Measurements from ENCODE around the gene DCTN3. TPM values are rescaled to one million over a fixed set of nuclear protein-coding genes. Genes with fewer than 3 reads are reported as not detected.

The DCTN3 gene
- total RNA-seq, 3 donors from 2014 or later (not counting 1 experiment from before 2014, with no cell fraction given), result 135 to 171 (median 147) TPM

DNA sequence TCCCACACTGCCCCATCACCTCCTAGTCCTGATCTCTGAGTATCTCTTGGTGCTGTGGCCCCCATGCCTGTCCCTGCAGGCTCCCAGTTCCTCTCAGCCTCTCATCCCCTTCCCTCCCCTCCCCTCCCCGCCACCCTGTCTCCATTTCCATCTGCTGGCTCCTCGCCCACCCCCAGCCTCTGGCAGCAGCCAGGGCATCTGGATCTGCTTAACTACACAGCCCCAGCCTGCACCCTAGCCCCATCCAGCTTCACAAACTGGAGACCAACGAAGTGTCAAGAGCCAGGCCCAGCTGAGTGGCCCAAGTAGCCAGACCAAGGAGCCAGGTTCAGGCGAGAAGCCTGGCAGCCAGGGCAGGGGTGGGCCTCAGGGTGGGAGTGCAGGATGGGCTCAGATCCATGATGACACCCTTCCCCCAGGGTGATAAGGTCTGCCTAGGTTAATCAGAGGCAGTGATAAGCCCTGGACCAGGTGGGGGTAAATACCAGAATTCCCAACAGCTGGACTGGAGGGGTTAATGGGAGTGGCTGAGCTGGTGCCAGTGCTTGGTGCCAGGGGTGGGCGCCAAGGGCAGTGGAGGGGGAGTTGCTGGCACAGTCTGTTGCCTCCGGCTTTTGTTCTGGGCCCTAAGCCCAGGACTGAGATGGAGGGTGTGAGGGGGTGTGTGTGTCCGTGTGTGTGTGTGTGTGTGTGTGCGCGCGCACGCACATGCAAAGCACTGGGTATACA lies 34.2 kb upstream of the DCTN3 start:
- Mint-ChIP-seq H3K27me3 (ENCODE audit: low read depth in 2 of 2) (no peaks in the 10 kb centered on the region), H3K36me3 (no peaks in the 10 kb centered on the region), H3K4me1 (peaks cover 18 to 21% of the 10 kb centered on the region in 2 donors), H3K4me3 (no peak overlapping the region), H3K9me3 (no peaks in the 10 kb centered on the region), H3K27ac (no peak overlapping the region)
- Histone ChIP-seq H3K27ac (ENCODE audit: low read length) (no peak overlapping the region), H3K4me1 (ENCODE audit: control insufficient read depth, insufficient read depth, low read length) (peaks cover 12% of the 10 kb centered on the region), H3K36me3 (ENCODE audit: control insufficient read depth, insufficient read depth, low read length) (peaks cover 11% of the 10 kb centered on the region), H3K9me3 (ENCODE audit: control insufficient read depth, insufficient read depth, low read length) (no peaks in the 10 kb centered on the region), H3K4me3 (ENCODE audit: low read length) (no peak overlapping the region), H3K27me3 (ENCODE audit: control insufficient read depth, insufficient read depth, low read length) (no peaks in the 10 kb centered on the region)
- no peak for ATAC-seq
- no peak for DNase-seq
- intact Hi-C loops (cut with micrococcal nuclease), result no loop called here
- 81% methylated on average over 11 of the region's 11 CpGs for WGBS (ENCODE audit: insufficient coverage)
- no peak for TF ChIP-seq CTCF (IDR thresholded peaks at IDR 0.05)

- ATAC-seq (peak in 1 of 3 donors; percentile 33), DNase-seq (no peak)
- no peaks in the 10 kb centered on the region for H3K27me3 Mint-ChIP-seq (ENCODE audit: low read depth in 2 of 2)
- H3K4me1 Mint-ChIP-seq, result peaks cover 23 to 25% of the 10 kb centered on the region in 2 donors
- H3K4me3 Mint-ChIP-seq, result no peak overlapping the region
- 68% methylated on average over 11 of the region's 11 CpGs for WGBS (ENCODE audit: insufficient coverage)
- no peaks in the 10 kb centered on the region for H3K27me3 ChIP-seq (ENCODE audit: control insufficient read depth, insufficient read depth, low read length)
- peaks cover 21% of the 10 kb centered on the region for H3K36me3 ChIP-seq (ENCODE audit: control insufficient read depth, insufficient read depth, low read length)
- H3K4me3 ChIP-seq (ENCODE audit: low read length), result no peak overlapping the region
- no peak overlapping the region for H3K27ac ChIP-seq (ENCODE audit: low read length)
- H3K9me3 ChIP-seq (ENCODE audit: control insufficient read depth, insufficient read depth, low read length), result no peaks in the 10 kb centered on the region
- intact Hi-C loops (cut with micrococcal nuclease), result no loop called here
- no peaks in the 10 kb centered on the region for H3K9me3 Mint-ChIP-seq
- no peaks in the 10 kb centered on the region for H3K36me3 Mint-ChIP-seq
- TF ChIP-seq CTCF (IDR thresholded peaks at IDR 0.05), result no peak
- peak overlapping the region in 1 of 2 donors; percentile 83 for H3K27ac Mint-ChIP-seq
- H3K4me1 ChIP-seq (ENCODE audit: control insufficient read depth, insufficient read depth, low read length), result peaks cover 16% of the 10 kb centered on the region
These were observed 33.1 kb upstream of the DCTN3 start for GRCh38 chr9:34653151-34654072.

GRCh38 chr9:34652602-34653000 lies 32.3 kb upstream of the DCTN3 start:
- Histone ChIP-seq H3K4me3 (ENCODE audit: low read length) (no peak overlapping the region), H3K9me3 (ENCODE audit: control insufficient read depth, insufficient read depth, low read length) (no peaks in the 10 kb centered on the region), H3K4me1 (ENCODE audit: control insufficient read depth, insufficient read depth, low read length) (peaks cover 24% of the 10 kb centered on the region), H3K27me3 (ENCODE audit: control insufficient read depth, insufficient read depth, low read length) (no peaks in the 10 kb centered on the region), H3K36me3 (ENCODE audit: control insufficient read depth, insufficient read depth, low read length) (peaks cover 25% of the 10 kb centered on the region), H3K27ac (ENCODE audit: low read length) (no peak overlapping the region)
- peak overlapping the region in 1 of 2 donors; percentile 83 for H3K27ac Mint-ChIP-seq
- H3K4me3 Mint-ChIP-seq, result no peak overlapping the region
- H3K9me3 Mint-ChIP-seq, result no peaks in the 10 kb centered on the region
- no peaks in the 10 kb centered on the region for H3K36me3 Mint-ChIP-seq
- WGBS (ENCODE audit: insufficient coverage), result 64% methylated on average over 5 of the region's 5 CpGs
- H3K27me3 Mint-ChIP-seq (ENCODE audit: low read depth in 2 of 2), result no peaks in the 10 kb centered on the region
- ATAC-seq, result no peak
- no peak for DNase-seq
- intact Hi-C loops (cut with micrococcal nuclease), result no loop called here
- peaks cover 31 to 33% of the 10 kb centered on the region in 2 donors for H3K4me1 Mint-ChIP-seq
- TF ChIP-seq CTCF (IDR thresholded peaks at IDR 0.05), result no peak

All from natural killer cell (primary cell).